Kasumi-1 (cell line): ENCODE results near the gene XCL2.
A peak's percentile ranks its signal among the peaks of the same experiment; 100 is the strongest.
"Not testable (repeated sequence)": the region's sequence is repeated elsewhere in the genome, so short reads cannot be mapped to it uniquely, and the experiment has no call there.

ENCODE experiments used
- DNase-seq, 2 experiments: peaks; one replicate each; lab custom pipeline; 2025; lab: John Stamatoyannopoulos, UW

XCL2 gene

GRCh38 chr1:168543840-168544498, at the start of gene XCL2:
Gene XCL2 (minus strand): TSS chr1:168543997. CDS start chr1:168543964, 33 bp downstream.
- not testable (repeated sequence) for DNase-seq

GRCh38 chr1:168591641-168592250, 47.9 kb upstream of the XCL2 start:
- DNase-seq = no peak

- no peak for DNase-seq
Measured at GRCh38 chr1:168591066-168591465, 47.3 kb upstream of the XCL2 start.

- DNase-seq = no peak
Measured at GRCh38 chr1:168589167-168589566, 45.4 kb upstream of the XCL2 start.

GRCh38 chr1:168585937-168586336, 42.1 kb upstream of the XCL2 start:
- no peak for DNase-seq

- DNase-seq = no peak
Measured at GRCh38 chr1:168585191-168585590, 41.4 kb upstream of the XCL2 start.

- no peak for DNase-seq
Measured at GRCh38 chr1:168583571-168583970, 39.8 kb upstream of the XCL2 start.

GRCh38 chr1:168582688-168583336, 39.0 kb upstream of the XCL2 start:
- DNase-seq = no peak

GRCh38 chr1:168581817-168582572, 38.2 kb upstream of the XCL2 start:
- DNase-seq = no peak

- not testable (repeated sequence) for DNase-seq
Measured at GRCh38 chr1:168580991-168581390, 37.2 kb upstream of the XCL2 start.

GRCh38 chr1:168580290-168580689, 36.5 kb upstream of the XCL2 start:
- DNase-seq = not testable (repeated sequence)

GRCh38 chr1:168578531-168579185, 34.9 kb upstream of the XCL2 start:
- not testable (repeated sequence) for DNase-seq

GRCh38 chr1:168576245-168576688, 32.5 kb upstream of the XCL2 start, which contains the start of gene XCL1:
Gene XCL1 (plus strand): TSS chr1:168576605. CDS start chr1:168576638, 33 bp downstream.
- DNase-seq = not testable (repeated sequence)

GRCh38 chr1:168574234-168574633, 30.4 kb upstream of the XCL2 start:
- peak; percentile 56 to 67 for DNase-seq

- DNase-seq = no peak
Measured at GRCh38 chr1:168572633-168573032, 28.8 kb upstream of the XCL2 start.

- no peak for DNase-seq
Measured at GRCh38 chr1:168570652-168571051, 26.9 kb upstream of the XCL2 start.

GRCh38 chr1:168568346-168568745, 24.5 kb upstream of the XCL2 start:
- DNase-seq = no peak

GRCh38 chr1:168567568-168567967, 23.8 kb upstream of the XCL2 start:
- no peak for DNase-seq

GRCh38 chr1:168567007-168567406, 23.2 kb upstream of the XCL2 start:
- no peak for DNase-seq

- DNase-seq = no peak
Measured at GRCh38 chr1:168565825-168566224, 22.0 kb upstream of the XCL2 start.

- DNase-seq = no peak
Measured at GRCh38 chr1:168561989-168562388, 18.2 kb upstream of the XCL2 start.

GRCh38 chr1:168560370-168560769, 16.6 kb upstream of the XCL2 start:
- no peak for DNase-seq
